Esophagus squamous epithelium (tissue), 5 donors: Measurements from ENCODE around the gene RCOR1. TPM values are rescaled to one million over a fixed set of nuclear protein-coding genes. Genes with fewer than 3 reads are reported as not detected.

Source experiments
- DNase-seq: peaks from one replicate; lab custom pipeline; 2025; lab: John Stamatoyannopoulos, UW
- H3K27ac ChIP-seq, 4 donors: fragments of 200-600 bp; sonication (generic); one replicate each; pipeline ENCODE4 v1.5.1; 2016 to 2019; ENCODE audit warnings: mild to moderate bottlenecking in 1 of 4
- H3K27me3 ChIP-seq, 4 donors: fragments of 200-600 bp; sonication (generic); 1 replicate in 3 of 4; 2 replicates in 1 of 4; pipeline versions ENCODE4 v1.5.1 to v1.6.0; 2017 to 2021; ENCODE audit warnings: antibody characterized with exemption in 1 of 4
- H3K36me3 ChIP-seq, 3 donors: fragments of 200-600 bp; sonication (generic); one replicate each; pipeline ENCODE4 v1.5.1; 2016 to 2019
- H3K4me1 ChIP-seq, 3 donors: fragments of 200-600 bp; sonication (generic); one replicate each; pipeline ENCODE4 v1.5.1; 2017 to 2019
- H3K4me3 ChIP-seq, 4 donors: fragments of 200-600 bp; sonication (generic); 1 replicate in 3 of 4; 2 replicates in 1 of 4; pipeline ENCODE4 v1.5.1; 2016 to 2019; ENCODE audit warnings: mild to moderate bottlenecking in 2 of 4, moderate library complexity in 1 of 4
- H3K9me3 ChIP-seq, 3 donors: fragments of 200-600 bp; sonication (generic); one replicate each; pipeline ENCODE4 v1.5.1; 2016 to 2019
- CTCF ChIP-seq, 6 experiments: fragments of 450-650 bp in 4 of 6; fragments of 200-600 bp in 2 of 6; sonication (generic) in 2 of 6; IDR thresholded peaks; one replicate each; pipeline ENCODE4 v1.5.1; 2016 to 2019; ENCODE audit warnings: antibody characterized with exemption in 6 of 6, mild to moderate bottlenecking in 4 of 6, moderate library complexity in 4 of 6
- POLR2A ChIP-seq, 4 donors: fragments of 450-650 bp; IDR thresholded peaks; one replicate each; pipeline ENCODE4 v1.6.1; 2017; ENCODE audit warnings: antibody characterized with exemption in 4 of 4, mild to moderate bottlenecking in 4 of 4, moderate library complexity in 3 of 4
- WGBS, 2 donors: methylation state at CpG; one replicate each; pipeline ENCODE4 v1.1.5; 2018; 5-methylcytosine and 5-hydroxymethylcytosine counted together
- intact Hi-C: fragments of 100-400 bp; cut with DNase I; formaldehyde crosslinking; loops from one replicate; pipeline ENCODE4 v1.15.0; 2022
- total RNA-seq, 4 donors: library from RNA; depleted of rRNA; stranded (reverse); fragments of >200 nt; gene quantifications; one replicate each; pipeline ENCODE4 v1.1.0, GENCODE V29; 2016
- donor health status: DM: yes; HTN: yes; CAD: no.

RCOR1 gene
- total RNA-seq, 4 donors from 2014 or later, result 25.6 to 56.9 (median 35.2) TPM

GRCh38 chr14:102732924-102733323, 140.5 kb downstream of the RCOR1 start:
- no peaks in the 10 kb centered on the region for H3K9me3 ChIP-seq
- H3K4me1 ChIP-seq, result no peaks in the 10 kb centered on the region
- H3K27me3 ChIP-seq, result no peaks in the 10 kb centered on the region
- 93 to 97% methylated on average over 8 to 10 of the region's 10 CpGs for WGBS, 2 donors
- DNase-seq, result no peak
- no peak overlapping the region for H3K4me3 ChIP-seq
- no peak for TF ChIP-seq CTCF (IDR thresholded peaks at IDR 0.05)
- no peak for TF ChIP-seq POLR2A (IDR thresholded peaks at IDR 0.05)
- intact Hi-C loops, result no loop called here
- H3K36me3 ChIP-seq, result peaks cover 0 to 96% (median 0%) of the 10 kb centered on the region in 3 donors
- no peak overlapping the region for H3K27ac ChIP-seq

DNA sequence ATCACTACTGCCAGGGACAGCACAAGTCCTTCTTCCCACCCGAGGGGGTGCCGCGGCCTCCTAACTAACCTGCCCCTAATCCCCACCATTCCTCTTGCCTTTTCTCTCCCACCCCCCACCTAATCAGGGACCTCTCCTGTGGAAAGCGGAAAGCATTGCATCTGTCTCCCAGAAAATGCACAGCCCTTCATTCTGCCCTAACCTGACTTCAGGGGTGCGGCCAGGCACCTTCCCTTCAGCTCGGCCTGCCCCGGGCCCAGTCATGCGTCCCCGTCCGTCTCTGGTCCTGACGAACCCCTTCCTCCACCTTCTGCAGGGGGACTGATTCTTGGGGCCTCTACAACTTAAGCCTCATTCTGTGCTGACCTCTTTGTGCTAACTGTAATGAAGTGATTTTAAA, 140.9 kb downstream of the RCOR1 start:
- H3K4me3 ChIP-seq, result no peak overlapping the region
- no peak for DNase-seq
- no peak for TF ChIP-seq CTCF (IDR thresholded peaks at IDR 0.05)
- TF ChIP-seq POLR2A (IDR thresholded peaks at IDR 0.05), result no peak
- WGBS, 2 donors, result 83 to 96% methylated on average over 8 to 9 of the region's 11 CpGs
- H3K36me3 ChIP-seq, result peaks cover 0 to 96% (median 0%) of the 10 kb centered on the region in 3 donors
- intact Hi-C loops, result no loop called here
- no peaks in the 10 kb centered on the region for H3K27me3 ChIP-seq
- no peaks in the 10 kb centered on the region for H3K4me1 ChIP-seq
- no peaks in the 10 kb centered on the region for H3K9me3 ChIP-seq
- H3K27ac ChIP-seq, result no peak overlapping the region

- Histone ChIP-seq H3K27ac (no peak overlapping the region), H3K9me3 (no peaks in the 10 kb centered on the region), H3K4me3 (no peak overlapping the region), H3K27me3 (no peaks in the 10 kb centered on the region), H3K4me1 (no peaks in the 10 kb centered on the region), H3K36me3 (peaks cover 0 to 90% (median 0%) of the 10 kb centered on the region in 3 donors)
- TF ChIP-seq POLR2A (IDR thresholded peaks at IDR 0.05) (no peak), CTCF (IDR thresholded peaks at IDR 0.05) (no peak)
- 92 to 93% methylated on average over 12 of the region's 12 CpGs for WGBS, 2 donors
- intact Hi-C loops, result no loop called here
- DNase-seq, result no peak
Observed at GRCh38 chr14:102734436-102734835, 142.0 kb downstream of the RCOR1 start.

DNA sequence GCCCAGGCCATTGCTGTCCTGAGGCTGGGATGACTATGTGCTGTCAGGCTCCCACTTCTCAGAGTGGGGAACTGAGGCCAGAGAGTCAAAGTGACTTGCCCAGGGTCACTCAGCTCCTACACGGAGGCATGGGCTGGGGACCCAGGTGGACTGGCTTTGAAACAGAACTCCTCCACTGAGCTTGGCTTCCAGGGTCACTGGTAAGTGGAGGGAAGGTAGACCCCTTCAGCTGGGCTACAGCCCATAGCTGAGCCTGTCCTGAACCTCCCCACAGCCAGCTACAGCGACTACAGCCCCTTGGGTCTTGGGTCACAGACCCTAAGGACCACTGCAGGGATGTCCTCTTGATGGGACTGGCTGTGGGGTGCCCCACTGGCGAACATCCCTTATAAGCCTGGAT, 144.5 kb downstream of the RCOR1 start:
- intact Hi-C loops, result no loop called here
- peaks cover 0 to 64% (median 0%) of the 10 kb centered on the region in 3 donors for H3K36me3 ChIP-seq
- DNase-seq, result no peak
- TF ChIP-seq POLR2A (IDR thresholded peaks at IDR 0.05) (no peak), CTCF (IDR thresholded peaks at IDR 0.05) (no peak)
- H3K27ac ChIP-seq, result no peak overlapping the region
- peaks cover 0 to 18% (median 13%) of the 10 kb centered on the region in 3 donors for H3K9me3 ChIP-seq
- H3K4me3 ChIP-seq, result no peak overlapping the region
- 100% methylated on average over 3 of the region's 3 CpGs; no CpG with 5 or more reads in 1 of the 2 donors for WGBS, 2 donors
- H3K4me1 ChIP-seq, result no peaks in the 10 kb centered on the region
- H3K27me3 ChIP-seq, result no peaks in the 10 kb centered on the region

DNA sequence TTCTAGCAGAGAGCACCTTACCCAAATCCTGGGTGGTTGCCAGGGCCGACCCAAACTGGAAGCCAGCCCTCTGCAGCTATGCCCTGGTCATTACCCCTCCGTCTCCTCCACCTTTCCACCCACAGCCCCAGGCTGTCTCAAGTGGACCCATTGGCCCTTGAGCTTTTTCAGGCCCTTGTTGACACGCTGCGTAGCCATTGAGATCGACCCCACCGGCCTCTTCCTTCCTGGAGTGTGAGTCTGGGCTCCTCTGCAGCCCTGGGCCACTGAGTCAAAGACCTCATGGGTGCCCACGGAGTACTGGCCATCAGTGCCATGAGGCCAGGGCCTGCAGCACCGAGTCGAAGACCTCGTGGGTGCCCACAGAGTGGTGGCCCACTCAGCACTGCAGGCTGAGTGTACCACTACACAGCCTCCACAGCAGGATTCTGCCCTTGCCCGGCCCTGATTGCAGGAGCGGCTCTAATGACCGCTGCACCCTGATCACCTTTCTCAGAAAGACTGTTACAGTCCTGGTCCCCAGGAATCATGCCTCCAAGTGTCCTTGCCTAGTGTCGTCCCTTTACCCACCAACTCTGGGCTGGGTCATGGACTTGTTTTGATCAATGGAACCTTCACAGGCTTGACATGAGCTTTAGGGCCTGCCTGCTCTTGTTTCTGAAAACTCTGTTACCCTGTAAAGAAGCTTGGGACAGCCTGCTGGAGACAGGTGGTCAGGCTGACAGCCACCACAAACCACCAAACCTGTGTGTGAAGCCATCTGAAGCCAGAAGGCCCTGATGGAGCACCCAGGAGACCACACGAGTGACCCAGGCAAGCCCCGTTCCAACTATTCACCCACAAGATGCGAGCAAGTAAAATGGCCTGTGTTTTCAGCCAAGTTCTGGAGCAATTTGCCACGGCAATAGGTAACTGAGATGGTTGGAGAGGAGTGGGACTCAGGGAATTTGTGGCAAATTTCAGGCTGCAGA, 145.2 kb downstream of the RCOR1 start:
- intact Hi-C loops, result no loop called here
- H3K27ac ChIP-seq, result no peak overlapping the region
- no peak for DNase-seq
- TF ChIP-seq CTCF (IDR thresholded peaks at IDR 0.05), result no peak
- no peak for TF ChIP-seq POLR2A (IDR thresholded peaks at IDR 0.05)
- peaks cover 0 to 26% (median 18%) of the 10 kb centered on the region in 3 donors for H3K9me3 ChIP-seq
- peaks cover 0 to 59% (median 0%) of the 10 kb centered on the region in 3 donors for H3K36me3 ChIP-seq
- no peaks in the 10 kb centered on the region for H3K4me1 ChIP-seq
- 95 to 98% methylated on average over 4 to 7 of the region's 18 CpGs for WGBS, 2 donors
- no peak overlapping the region for H3K4me3 ChIP-seq
- H3K27me3 ChIP-seq, result no peaks in the 10 kb centered on the region
